Activated T-helper 17 cell treated with anti-CD3 and anti-CD28 coated beads, Interleukin-2, amount 50 U/mL, for 72 hours (primary cell): Measurements from ENCODE around the gene SLC48A1. TPM values are rescaled to one million over a fixed set of nuclear protein-coding genes. Genes with fewer than 3 reads are reported as not detected.

Experiments used
- ATAC-seq: fragments of 150-1000 bp; cut with Tn5 transposase; replicated peaks from 2 replicates; pipeline ENCODE4 v1.10.0; 2021; ENCODE audit warnings: mild to moderate bottlenecking, moderate library complexity
- H3K27ac Mint-ChIP-seq: one replicate; pipeline ENCODE4 v1.8.0; 2022; ENCODE audit warnings: mixed read lengths
- H3K27me3 Mint-ChIP-seq: one replicate; pipeline ENCODE4 v1.8.0; 2022; ENCODE audit warnings: mixed read lengths
- H3K36me3 Mint-ChIP-seq: one replicate; pipeline ENCODE4 v1.8.0; 2022; ENCODE audit warnings: low read depth, mild to moderate bottlenecking, mixed read lengths
- H3K4me1 Mint-ChIP-seq: one replicate; pipeline ENCODE4 v1.8.0; 2022; ENCODE audit warnings: mixed read lengths
- H3K4me3 Mint-ChIP-seq: one replicate; pipeline ENCODE4 v1.8.0; 2022; ENCODE audit warnings: mild to moderate bottlenecking, mixed read lengths
- H3K9me3 Mint-ChIP-seq: one replicate; pipeline ENCODE4 v1.8.0; 2022; ENCODE audit warnings: mixed read lengths
- total RNA-seq, 2 donors: library from RNA; stranded (reverse); gene quantifications; one replicate each; pipeline ENCODE4 v1.2.3, GENCODE V29; 2022

SLC48A1 gene
- total RNA-seq, 2 donors from 2014 or later, result 6.7 to 8.2 TPM

DNA sequence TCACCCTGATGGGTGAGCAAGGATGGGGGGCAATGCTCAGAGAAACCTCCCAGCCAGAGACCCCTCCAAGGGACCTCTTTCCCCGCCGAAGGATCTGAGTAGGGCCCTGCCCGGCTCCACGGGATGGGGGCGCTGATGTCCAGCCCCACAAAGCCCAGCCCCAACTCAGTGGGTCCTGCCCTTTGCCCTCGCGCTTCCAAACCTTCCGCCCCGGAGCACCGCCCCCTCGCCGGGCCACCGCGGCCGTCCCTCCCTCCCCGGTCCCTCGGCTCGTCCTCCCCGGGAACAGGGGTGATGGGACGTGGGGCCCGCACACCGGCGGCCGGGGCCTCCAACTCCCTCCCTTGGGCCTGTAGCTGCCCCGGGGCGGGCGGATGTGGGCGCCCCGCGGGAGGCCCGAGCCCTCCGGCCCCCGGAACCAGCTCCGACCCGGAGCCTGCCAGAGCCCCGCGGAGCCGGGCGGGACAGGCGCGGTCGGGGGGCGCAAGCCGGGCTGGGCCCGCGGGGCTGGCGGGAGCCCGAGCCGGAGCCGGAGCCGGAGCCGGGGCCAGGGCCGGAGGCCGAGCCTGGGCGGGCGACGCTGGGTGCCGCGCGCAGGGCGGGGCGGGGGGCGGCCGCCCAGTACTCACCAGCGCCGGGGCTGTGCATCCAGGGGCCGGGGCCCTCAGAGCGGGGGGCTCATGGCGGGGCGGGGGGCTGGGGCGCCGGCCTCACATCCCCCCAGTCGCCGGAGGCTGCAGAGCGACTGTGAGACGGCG is 46.3 kb downstream of the SLC48A1 start:
- Mint-ChIP-seq H3K4me3 (peak overlapping the region; percentile 97), H3K4me1 (peaks cover 36% of the 10 kb centered on the region), H3K9me3 (no peaks in the 10 kb centered on the region), H3K27ac (peak overlapping the region; percentile 97), H3K27me3 (no peaks in the 10 kb centered on the region), H3K36me3 (peaks cover 65% of the 10 kb centered on the region)
- ATAC-seq, result peak; percentile 13

DNA sequence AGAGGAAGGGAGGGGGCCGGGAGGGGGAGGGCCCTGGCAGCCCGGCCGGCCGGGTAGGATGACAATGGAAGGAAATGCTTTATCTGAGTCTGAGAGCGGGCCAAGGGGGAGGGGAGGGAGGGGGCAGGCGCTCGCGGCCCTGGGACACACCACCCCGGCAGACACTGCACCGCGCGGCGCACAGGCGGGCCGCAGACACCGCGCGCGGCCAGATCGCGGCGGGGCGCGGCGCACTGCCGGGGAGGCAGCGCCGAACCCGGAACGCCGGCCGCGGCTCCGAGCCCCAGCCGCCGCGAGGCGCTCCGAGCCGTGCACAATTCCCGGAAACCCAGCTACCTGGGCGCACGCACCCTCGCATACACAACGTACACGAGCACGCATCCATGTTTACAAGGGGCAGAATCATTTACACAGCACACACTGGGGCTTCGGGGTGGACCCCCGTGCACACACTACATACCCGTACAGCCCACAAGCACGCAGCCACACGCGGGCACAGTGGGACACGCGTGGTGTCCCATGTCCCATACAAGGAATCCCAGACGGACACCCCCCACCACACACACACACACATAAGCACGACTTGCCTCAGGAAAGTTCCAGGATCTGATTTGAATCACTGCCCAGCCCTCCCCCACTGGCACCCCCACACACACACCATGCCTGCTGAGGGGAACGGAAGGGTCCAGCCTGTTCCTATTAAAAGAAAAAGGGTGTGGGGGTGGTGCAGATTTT is 47.0 kb downstream of the SLC48A1 start, which contains the start of gene HDAC7:
Gene HDAC7 (minus strand): TSS at position 8 of the 735 bp plus-strand sequence. CDS start 118 bp downstream, outside the sequence.
- ATAC-seq, result peak; percentile 38
- peaks cover 57% of the 10 kb centered on the region for H3K36me3 Mint-ChIP-seq

DNA sequence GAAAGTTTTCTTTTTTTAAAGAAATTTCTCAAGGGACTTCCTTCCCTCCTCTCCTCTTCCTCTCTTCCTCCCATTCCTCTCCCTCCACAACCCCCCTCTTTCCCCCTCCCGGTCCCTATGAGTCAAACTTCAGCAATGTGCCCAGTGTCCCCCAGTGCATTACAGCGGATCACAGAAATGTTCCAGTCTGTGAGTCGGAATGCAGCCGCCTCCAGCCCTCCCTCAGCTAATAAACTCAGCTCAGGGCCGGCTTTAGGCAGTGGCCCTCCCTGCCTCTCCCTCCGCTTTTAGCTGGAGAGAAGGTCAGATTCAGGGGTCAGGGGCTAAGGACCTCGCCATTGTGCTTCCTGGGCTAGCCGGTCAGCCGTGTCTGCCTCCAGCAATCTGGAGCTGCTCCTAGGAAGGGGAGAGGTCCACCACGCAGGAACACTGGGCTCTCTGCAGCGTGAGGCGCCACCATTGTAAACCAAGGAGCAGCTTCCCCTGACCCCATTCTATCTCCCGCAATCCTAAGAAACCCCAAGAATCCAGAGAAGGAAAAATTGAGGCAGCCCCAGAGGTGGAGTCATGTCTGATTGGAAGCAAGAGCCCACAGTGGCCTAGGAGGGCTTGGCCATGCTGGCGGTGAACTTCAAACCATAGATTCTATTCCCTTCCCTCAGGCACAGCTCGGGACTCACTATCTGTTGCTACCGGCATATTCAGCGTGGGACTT is 47.8 kb downstream of the SLC48A1 start:
- H3K9me3 Mint-ChIP-seq, result no peaks in the 10 kb centered on the region
- peak overlapping the region; percentile 88 for H3K27ac Mint-ChIP-seq
- H3K4me3 Mint-ChIP-seq, result peak overlapping the region; percentile 93
- peak; percentile 4 for ATAC-seq
- H3K4me1 Mint-ChIP-seq, result peaks cover 47% of the 10 kb centered on the region
- no peaks in the 10 kb centered on the region for H3K27me3 Mint-ChIP-seq
- H3K36me3 Mint-ChIP-seq, result peaks cover 50% of the 10 kb centered on the region

More for the DNA sequence above, 47.0 kb downstream of the SLC48A1 start, which contains the start of gene HDAC7:
- H3K4me3 Mint-ChIP-seq, result peak within 1 kb of the TSS; percentile 97
- H3K9me3 Mint-ChIP-seq, result no peaks in the 10 kb centered on the region
- no peaks in the 10 kb centered on the region for H3K27me3 Mint-ChIP-seq
- H3K27ac Mint-ChIP-seq, result peak within 1 kb of the TSS; percentile 97
- H3K4me1 Mint-ChIP-seq, result peaks cover 44% of the 10 kb centered on the region

DNA sequence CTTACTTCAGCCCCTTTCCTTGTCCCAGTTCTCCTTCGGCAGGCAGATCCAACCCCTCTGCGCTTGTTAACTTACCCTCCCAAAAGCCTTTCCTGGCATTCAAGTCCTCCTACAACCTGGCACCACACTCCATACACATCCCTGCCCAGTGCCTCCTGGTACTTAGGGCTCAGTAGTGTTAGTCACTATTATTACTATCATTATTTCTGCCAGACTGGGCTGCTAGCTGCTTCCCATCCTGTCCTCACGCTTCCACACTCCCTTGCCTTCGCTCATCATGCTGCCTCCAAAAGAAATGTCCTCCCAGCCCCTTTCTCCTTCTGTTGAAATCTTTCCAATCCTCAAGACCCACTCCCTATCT is 48.3 kb downstream of the SLC48A1 start:
- H3K27ac Mint-ChIP-seq, result peak overlapping the region; percentile 88
- no peaks in the 10 kb centered on the region for H3K27me3 Mint-ChIP-seq
- H3K4me1 Mint-ChIP-seq, result peaks cover 44% of the 10 kb centered on the region
- no peaks in the 10 kb centered on the region for H3K9me3 Mint-ChIP-seq
- peak overlapping the region; percentile 93 for H3K4me3 Mint-ChIP-seq
- ATAC-seq, result no peak
- peaks cover 45% of the 10 kb centered on the region for H3K36me3 Mint-ChIP-seq

DNA sequence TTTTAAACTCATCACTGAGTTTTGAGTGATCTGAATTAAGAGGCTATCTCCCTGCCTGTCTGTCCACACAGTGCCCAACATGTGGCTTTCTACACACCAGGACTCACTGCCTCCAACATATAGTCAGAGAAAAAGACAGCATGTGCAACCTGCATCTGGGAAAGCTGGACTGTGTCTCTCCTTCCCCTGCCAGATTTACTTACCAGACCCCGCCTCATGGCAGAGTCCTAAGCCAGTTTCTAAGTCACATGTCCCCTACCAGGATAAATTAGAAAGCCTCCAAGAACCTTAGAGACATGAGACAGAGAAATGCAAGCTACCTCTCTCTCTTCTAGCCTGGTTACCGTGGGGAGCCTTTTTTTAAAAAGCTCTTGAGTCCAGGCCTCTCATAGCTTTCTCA is 49.4 kb downstream of the SLC48A1 start:
- no peaks in the 10 kb centered on the region for H3K27me3 Mint-ChIP-seq

DNA sequence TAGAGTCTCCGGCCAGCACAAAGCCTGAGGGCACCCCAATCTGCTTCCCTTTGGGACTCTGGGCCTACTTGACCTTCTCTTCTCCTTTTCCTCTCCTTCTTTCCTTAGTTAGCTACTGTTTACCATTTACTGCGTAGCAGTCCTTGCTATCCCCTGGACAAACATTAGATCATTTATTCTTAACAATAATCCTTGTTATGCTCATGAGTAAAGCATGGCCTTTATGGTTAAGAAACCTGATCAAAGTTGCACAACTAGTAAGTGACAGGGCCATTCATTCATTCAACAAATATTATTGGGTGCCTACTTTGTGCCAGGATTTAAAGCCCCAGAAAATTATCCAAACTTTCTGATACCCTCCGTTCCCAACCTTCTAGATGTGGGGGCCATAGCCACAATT is 49.8 kb downstream of the SLC48A1 start:
- ATAC-seq, result no peak
- H3K4me3 Mint-ChIP-seq, result peak overlapping the region; percentile 93

More for the DNA sequence above, 49.4 kb downstream of the SLC48A1 start:
- Mint-ChIP-seq H3K4me1 (peaks cover 49% of the 10 kb centered on the region), H3K9me3 (no peaks in the 10 kb centered on the region), H3K36me3 (peaks cover 34% of the 10 kb centered on the region), H3K27ac (peak overlapping the region; percentile 88), H3K4me3 (peak overlapping the region; percentile 93)
- ATAC-seq, result no peak

DNA sequence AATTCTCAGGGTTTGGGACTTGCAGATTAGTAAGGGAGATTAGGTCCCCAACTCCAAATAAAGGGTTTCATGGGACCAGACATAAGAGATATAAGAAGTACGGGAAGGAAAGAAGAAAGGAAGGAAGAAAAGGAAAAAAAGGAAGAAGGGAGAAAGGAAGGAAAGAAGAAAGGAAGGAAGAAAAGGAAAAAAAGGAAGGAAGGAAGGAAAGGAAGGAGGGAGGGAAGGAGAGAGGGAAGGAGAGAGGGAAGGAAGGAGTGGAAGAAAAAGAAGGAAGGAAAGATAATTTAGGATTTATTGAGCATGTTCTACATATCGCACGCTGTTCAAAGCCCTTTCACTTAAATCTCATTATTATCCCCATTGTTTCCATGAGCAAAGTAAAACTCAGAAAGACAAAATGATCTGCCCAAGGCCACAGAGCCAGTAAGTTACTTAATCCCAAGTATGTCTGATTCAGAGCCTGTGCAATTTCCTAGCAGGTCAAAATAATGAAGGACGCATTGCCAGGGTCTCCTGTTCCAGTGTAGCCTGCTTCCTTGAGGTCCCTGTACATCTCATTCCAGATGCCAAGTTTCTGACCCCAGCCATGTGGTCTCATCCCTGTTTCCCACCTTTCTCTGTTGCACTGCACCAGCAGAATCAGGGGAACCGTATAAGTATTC is 50.5 kb downstream of the SLC48A1 start:
- no peak for ATAC-seq
- Mint-ChIP-seq H3K27ac (peak overlapping the region; percentile 88), H3K4me1 (peaks cover 53% of the 10 kb centered on the region), H3K4me3 (peak overlapping the region; percentile 93), H3K9me3 (no peaks in the 10 kb centered on the region), H3K36me3 (peaks cover 22% of the 10 kb centered on the region), H3K27me3 (no peaks in the 10 kb centered on the region)

More for the DNA sequence above, 49.8 kb downstream of the SLC48A1 start:
- H3K9me3 Mint-ChIP-seq, result no peaks in the 10 kb centered on the region
- H3K36me3 Mint-ChIP-seq, result peaks cover 29% of the 10 kb centered on the region
- H3K27me3 Mint-ChIP-seq, result no peaks in the 10 kb centered on the region
- peaks cover 49% of the 10 kb centered on the region for H3K4me1 Mint-ChIP-seq
- peak overlapping the region; percentile 88 for H3K27ac Mint-ChIP-seq

DNA sequence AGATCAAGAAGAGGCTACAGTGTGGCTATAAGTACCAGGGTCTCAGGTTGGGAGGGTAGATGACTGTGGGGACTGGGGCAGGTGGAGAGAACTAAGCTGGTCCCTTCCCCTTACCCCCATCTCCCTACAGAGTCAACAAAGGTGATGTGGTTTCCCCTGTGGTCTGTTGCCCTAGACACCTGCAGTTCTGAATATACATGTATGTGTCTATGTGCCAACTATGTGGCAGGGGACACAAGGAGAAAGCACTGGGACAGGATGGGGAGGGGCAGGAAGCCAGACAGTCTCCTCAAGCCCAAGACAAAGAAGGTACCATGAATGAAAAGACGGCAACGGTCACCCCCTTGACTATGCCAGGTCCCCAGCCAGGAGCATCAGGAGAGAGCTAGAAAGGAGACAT is 51.2 kb downstream of the SLC48A1 start:
- Mint-ChIP-seq H3K36me3 (peaks cover 17% of the 10 kb centered on the region), H3K4me3 (peak overlapping the region; percentile 93), H3K4me1 (peaks cover 58% of the 10 kb centered on the region), H3K27ac (peak overlapping the region; percentile 88), H3K27me3 (no peaks in the 10 kb centered on the region), H3K9me3 (no peaks in the 10 kb centered on the region)
- ATAC-seq, result peak; percentile 16

DNA sequence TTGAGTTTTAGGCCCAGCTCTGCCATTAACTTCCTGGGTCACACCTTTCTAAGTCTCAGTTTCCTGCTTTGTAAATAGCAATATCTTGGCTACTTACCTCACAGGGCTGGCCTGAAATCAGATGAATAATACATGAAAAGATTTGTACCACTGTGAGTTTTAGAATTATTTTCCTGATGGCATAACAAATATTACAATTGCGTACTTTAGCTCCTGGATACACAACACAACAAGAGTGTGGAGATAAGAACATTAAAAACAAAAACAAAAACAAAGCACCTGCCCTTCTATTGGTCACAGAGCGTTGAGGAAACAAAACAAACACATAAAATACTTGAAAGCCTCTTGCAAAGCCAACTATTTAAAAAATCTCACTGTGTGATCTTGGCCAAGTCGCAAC is 51.6 kb downstream of the SLC48A1 start:
- ATAC-seq, result no peak
- peak overlapping the region; percentile 93 for H3K4me3 Mint-ChIP-seq
- H3K36me3 Mint-ChIP-seq, result peaks cover 21% of the 10 kb centered on the region
- H3K27me3 Mint-ChIP-seq, result no peaks in the 10 kb centered on the region
- H3K4me1 Mint-ChIP-seq, result peaks cover 62% of the 10 kb centered on the region
- no peaks in the 10 kb centered on the region for H3K9me3 Mint-ChIP-seq
- peak overlapping the region; percentile 88 for H3K27ac Mint-ChIP-seq

DNA sequence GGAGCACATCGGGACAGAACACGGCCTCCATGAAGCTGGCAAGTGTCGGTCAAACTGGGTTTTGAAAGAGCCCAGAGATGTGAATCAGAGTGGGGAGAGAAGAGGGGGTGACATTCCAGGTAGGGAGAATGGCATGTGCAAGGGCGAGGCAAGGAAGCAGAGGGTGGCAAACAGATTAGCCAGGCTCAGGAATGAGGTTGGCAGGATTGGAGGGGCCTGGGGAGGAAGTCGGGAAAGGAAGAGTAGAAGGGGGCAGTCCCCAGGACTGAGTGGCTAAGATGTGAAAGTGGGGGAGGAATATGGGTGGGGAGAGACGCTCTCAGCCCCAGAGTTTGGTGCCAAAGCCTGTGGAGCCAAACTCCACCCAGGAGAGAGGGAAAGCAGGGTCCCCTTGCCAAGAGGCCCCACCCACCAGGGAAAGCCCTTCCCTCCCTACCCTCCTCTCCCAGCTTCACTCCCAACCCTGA is 52.2 kb downstream of the SLC48A1 start:
- Mint-ChIP-seq H3K36me3 (peaks cover 18% of the 10 kb centered on the region), H3K27ac (peak overlapping the region; percentile 88), H3K27me3 (no peaks in the 10 kb centered on the region), H3K4me3 (peak overlapping the region; percentile 93), H3K9me3 (no peaks in the 10 kb centered on the region), H3K4me1 (peaks cover 62% of the 10 kb centered on the region)
- ATAC-seq, result no peak

DNA sequence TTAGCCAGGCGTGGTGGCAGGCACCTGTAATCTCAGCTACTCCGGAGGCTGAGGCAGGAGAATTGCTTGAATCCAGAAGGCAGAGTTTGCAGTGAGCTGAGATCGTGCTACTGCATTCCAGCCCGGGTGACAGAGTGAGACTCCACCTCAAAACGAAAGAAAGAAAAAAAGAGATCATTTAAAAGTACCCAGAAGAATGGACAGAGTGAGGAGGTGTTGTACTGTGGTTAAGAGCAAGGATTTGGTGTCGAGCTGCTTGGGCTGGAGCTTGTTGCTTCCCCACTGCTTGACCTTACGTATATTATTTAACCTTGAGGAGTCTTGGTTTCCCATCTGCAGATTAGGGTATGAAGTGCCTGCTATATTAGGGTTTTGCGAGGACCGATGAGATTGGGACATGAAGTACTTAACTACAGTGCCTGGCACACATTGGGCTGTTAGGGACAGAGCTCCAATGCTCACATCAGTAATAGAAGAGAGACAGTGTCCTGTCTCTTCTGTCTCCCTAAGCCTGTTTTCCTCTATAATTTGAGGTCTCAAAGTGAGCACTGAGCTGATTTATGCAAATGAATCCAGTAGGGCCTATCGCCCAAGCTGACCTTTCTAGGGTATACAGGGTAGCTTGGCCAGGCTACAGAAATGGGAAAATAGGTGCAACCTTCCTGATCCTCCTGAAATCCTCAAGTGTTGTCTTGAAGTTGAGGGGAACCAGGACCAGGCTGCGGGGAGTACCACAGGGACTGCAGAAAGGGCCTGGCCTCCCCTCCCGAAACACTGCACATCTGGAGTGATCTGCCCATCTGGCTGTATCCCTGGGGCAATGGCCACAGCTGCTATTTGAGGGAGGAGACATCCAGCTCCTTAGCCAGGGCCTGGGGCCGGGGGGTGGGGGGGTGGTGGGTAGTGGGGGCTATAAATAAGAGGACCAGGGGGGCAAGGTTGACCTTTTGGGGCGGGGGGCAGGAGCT is 55.3 kb downstream of the SLC48A1 start:
- Mint-ChIP-seq H3K36me3 (peaks cover 24% of the 10 kb centered on the region), H3K27me3 (no peaks in the 10 kb centered on the region), H3K4me3 (peak overlapping the region; percentile 83), H3K4me1 (peaks cover 64% of the 10 kb centered on the region), H3K9me3 (no peaks in the 10 kb centered on the region), H3K27ac (peak overlapping the region; percentile 93)
- ATAC-seq, result no peak

DNA sequence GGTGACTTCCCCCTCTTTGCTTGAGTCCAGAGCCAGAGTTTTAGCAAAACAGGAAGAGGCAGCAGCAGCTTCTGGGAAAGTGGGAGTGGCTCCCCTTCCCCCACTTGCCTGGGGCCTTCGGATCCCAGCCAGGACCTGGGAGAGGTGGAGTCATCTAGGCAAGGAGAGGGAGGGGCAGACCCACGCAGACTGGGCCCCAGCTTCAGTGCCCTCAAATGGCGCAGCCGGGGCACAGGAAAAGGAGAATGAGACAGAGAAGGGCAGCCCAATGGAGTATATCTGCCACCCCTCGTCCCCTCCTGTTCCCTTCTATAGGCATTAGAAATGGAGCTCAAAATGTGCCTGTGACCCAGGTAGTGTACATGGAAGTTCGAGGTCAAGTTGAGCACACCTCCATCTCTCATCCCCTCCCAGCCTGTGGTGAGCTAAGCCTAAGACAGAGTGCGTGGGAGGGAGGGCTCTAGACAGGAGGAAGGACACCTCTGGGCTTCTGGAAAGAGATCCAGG is 56.0 kb downstream of the SLC48A1 start:
- peaks cover 31% of the 10 kb centered on the region for H3K36me3 Mint-ChIP-seq
- no peak for ATAC-seq
- H3K4me1 Mint-ChIP-seq, result peaks cover 64% of the 10 kb centered on the region
- H3K27ac Mint-ChIP-seq, result peak overlapping the region; percentile 93
- no peaks in the 10 kb centered on the region for H3K9me3 Mint-ChIP-seq
- no peaks in the 10 kb centered on the region for H3K27me3 Mint-ChIP-seq
- H3K4me3 Mint-ChIP-seq, result peak overlapping the region; percentile 83

DNA sequence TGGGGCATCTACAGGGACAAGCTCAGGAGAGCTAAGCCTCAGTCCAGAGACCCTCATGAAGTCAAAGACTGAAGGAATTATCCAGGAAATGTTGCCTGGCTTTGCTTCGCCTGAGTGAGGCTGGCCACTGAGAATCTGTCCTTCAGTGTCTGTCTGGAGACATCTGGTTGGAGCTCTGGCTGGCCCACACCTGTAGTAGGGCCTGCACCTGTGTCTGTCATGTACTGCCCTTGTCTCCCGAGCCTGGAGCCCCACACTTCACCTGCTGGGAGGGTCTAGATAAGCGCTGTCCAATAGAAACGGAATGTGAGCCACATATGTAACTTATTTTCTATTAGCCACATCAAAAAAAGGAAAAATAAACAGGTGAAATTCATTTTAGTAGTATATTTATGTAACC is 56.5 kb downstream of the SLC48A1 start:
- no peaks in the 10 kb centered on the region for H3K27me3 Mint-ChIP-seq
- ATAC-seq, result no peak
- H3K9me3 Mint-ChIP-seq, result no peaks in the 10 kb centered on the region
- H3K4me1 Mint-ChIP-seq, result peaks cover 64% of the 10 kb centered on the region
- H3K4me3 Mint-ChIP-seq, result peak overlapping the region; percentile 83
- H3K36me3 Mint-ChIP-seq, result peaks cover 36% of the 10 kb centered on the region
- peak overlapping the region; percentile 93 for H3K27ac Mint-ChIP-seq
